ENCODE results near the gene AFF3. TPM values are rescaled to one million over a fixed set of nuclear protein-coding genes. Genes with fewer than 3 reads are reported as not detected.

Gene AFF3
- total RNA-seq, 1 experiment from 2014 or later: 0.22 TPM

- Histone ChIP-seq H2BK12ac (ENCODE audit: insufficient read length, low read depth, low read length) (no peak overlapping the region), H3K4ac (ENCODE audit: low read depth, low read length) (no peak overlapping the region), H3K56ac (ENCODE audit: insufficient read length, low read depth, low read length) (no peak overlapping the region), H3K9me3 (ENCODE audit: control insufficient read depth, low read depth, low read length) (no peaks in the 10 kb centered on the region), H4K20me1 (ENCODE audit: control insufficient read depth, insufficient read depth, insufficient read length) (no peaks in the 10 kb centered on the region), H3K27ac (ENCODE audit: insufficient read length, low read depth, low read length) (no peak overlapping the region), H4K8ac (replicated peaks; ENCODE audit: insufficient read length, low read depth, low read length) (no peak overlapping the region), H3T11ph (ENCODE audit: low read length) (no peak overlapping the region), H4K5ac (ENCODE audit: insufficient read length, low read depth, low read length) (no peak overlapping the region), H3K79me1 (ENCODE audit: insufficient read depth, low read depth, low read length, poor library complexity, severe bottlenecking) (no peaks in the 10 kb centered on the region), H3K9ac (ENCODE audit: extremely low read depth, insufficient read length, low read length) (no peak overlapping the region), H2AK5ac (ENCODE audit: insufficient read length, low read length) (no peak overlapping the region), H3K23ac (ENCODE audit: insufficient read length, low read depth, low read length) (no peak overlapping the region), H2BK15ac (ENCODE audit: low read depth, low read length) (no peak overlapping the region), H2BK20ac (ENCODE audit: low read depth, low read length, poor library complexity, severe bottlenecking) (no peak overlapping the region), H3K23me2 (ENCODE audit: insufficient read length, low read depth, low read length, poor library complexity, severe bottlenecking) (no peaks in the 10 kb centered on the region), H3K4me1 (ENCODE audit: insufficient read depth, low read length) (no peaks in the 10 kb centered on the region), H3K27me3 (ENCODE audit: insufficient read depth, low read length) (no peaks in the 10 kb centered on the region), H2AFZ (ENCODE audit: low read length) (no peak overlapping the region), H3K4me2 (ENCODE audit: insufficient read depth, insufficient read length, low read length) (no peak overlapping the region), H2BK5ac (ENCODE audit: insufficient read length, low read length) (no peak overlapping the region), H4K91ac (ENCODE audit: insufficient read length, low read depth, low read length) (no peak overlapping the region), H3K14ac (ENCODE audit: insufficient read depth, low read length) (no peak overlapping the region), H2BK120ac (ENCODE audit: low read depth, low read length, poor library complexity, severe bottlenecking) (no peak overlapping the region), H3K79me2 (ENCODE audit: insufficient read depth, low read length) (no peaks in the 10 kb centered on the region), H3K18ac (ENCODE audit: insufficient read length, low read depth, low read length) (no peak overlapping the region)
- no CpG with 5 or more reads among the region's 6 CpGs for WGBS (ENCODE audit: extremely low coverage, insufficient read length, low lambda C conversion rate)
- no peak for TF ChIP-seq CTCF (conservative IDR thresholded peaks at IDR 0.05)
- Mint-ChIP-seq H3K9me3 (peaks cover 13 to 20% of the 10 kb centered on the region in 2 experiments), H3K27ac (no peak overlapping the region), H3K4me1 (no peaks in the 10 kb centered on the region), H3K4me3 (no peak overlapping the region), H3K36me3 (ENCODE audit: insufficient read depth in 1 of 3, low read depth in 3 of 3) (no peaks in the 10 kb centered on the region; a peak in 2 of 7 replicates), H3K27me3 (ENCODE audit: low read depth) (peaks cover 7% of the 10 kb centered on the region; the same call in 1 of the 2 replicates)
- DNase-seq: no peak
Measured at GRCh38 chr2:100166701-100167100, 24.3 kb upstream of the AFF3 start.
